ENCODE results near the gene RSPO3. TPM values are rescaled to one million over a fixed set of nuclear protein-coding genes. Genes with fewer than 3 reads are reported as not detected.

Gene RSPO3
- total RNA-seq, 3 donors from 2014 or later (not counting 1 experiment from before 2014, with no cell fraction given): not detected

DNA sequence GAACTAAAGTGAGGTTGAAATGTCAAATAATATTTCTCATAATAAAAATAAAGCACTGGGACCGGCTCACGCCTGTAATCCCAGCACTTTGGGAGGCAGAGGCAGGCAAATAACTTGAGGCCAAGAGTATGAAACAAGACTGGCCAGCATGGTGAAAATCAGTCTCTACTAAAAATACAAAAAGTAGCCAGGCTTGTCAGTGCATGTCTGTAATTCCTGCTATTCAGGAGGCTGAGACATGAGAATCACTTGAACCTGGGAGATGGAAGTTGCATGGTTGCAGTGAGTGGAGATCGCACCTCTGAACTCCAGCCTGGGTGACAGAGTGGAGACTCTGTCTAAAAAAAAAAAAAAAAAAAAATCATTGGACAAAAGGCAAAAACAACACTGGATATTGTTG is 38.4 kb upstream of the RSPO3 start:
- ATAC-seq (no peak), DNase-seq (no peak)
- no peaks in the 10 kb centered on the region for H3K27me3 ChIP-seq (ENCODE audit: control insufficient read depth, insufficient read depth, low read length)
- no peaks in the 10 kb centered on the region for H3K36me3 Mint-ChIP-seq
- no peak overlapping the region for H3K4me3 Mint-ChIP-seq
- no peak overlapping the region for H3K27ac ChIP-seq (ENCODE audit: low read length)
- TF ChIP-seq, protein P1, sequence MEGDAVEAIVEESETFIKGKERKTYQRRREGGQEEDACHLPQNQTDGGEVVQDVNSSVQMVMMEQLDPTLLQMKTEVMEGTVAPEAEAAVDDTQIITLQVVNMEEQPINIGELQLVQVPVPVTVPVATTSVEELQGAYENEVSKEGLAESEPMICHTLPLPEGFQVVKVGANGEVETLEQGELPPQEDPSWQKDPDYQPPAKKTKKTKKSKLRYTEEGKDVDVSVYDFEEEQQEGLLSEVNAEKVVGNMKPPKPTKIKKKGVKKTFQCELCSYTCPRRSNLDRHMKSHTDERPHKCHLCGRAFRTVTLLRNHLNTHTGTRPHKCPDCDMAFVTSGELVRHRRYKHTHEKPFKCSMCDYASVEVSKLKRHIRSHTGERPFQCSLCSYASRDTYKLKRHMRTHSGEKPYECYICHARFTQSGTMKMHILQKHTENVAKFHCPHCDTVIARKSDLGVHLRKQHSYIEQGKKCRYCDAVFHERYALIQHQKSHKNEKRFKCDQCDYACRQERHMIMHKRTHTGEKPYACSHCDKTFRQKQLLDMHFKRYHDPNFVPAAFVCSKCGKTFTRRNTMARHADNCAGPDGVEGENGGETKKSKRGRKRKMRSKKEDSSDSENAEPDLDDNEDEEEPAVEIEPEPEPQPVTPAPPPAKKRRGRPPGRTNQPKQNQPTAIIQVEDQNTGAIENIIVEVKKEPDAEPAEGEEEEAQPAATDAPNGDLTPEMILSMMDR (IDR thresholded peaks at IDR 0.05): no peak
- no peaks in the 10 kb centered on the region for H3K4me1 Mint-ChIP-seq
- H3K36me3 ChIP-seq (ENCODE audit: control insufficient read depth, insufficient read depth, low read length): no peaks in the 10 kb centered on the region
- no peak overlapping the region for H3K27ac Mint-ChIP-seq
- WGBS (ENCODE audit: insufficient coverage): 86% methylated on average over 3 of the region's 3 CpGs
- H3K27me3 Mint-ChIP-seq (ENCODE audit: low read depth in 2 of 2): no peaks in the 10 kb centered on the region
- H3K9me3 ChIP-seq (ENCODE audit: control insufficient read depth, insufficient read depth, low read length): no peaks in the 10 kb centered on the region
- H3K9me3 Mint-ChIP-seq: peaks cover 0 to 2% of the 10 kb centered on the region in 2 donors
- intact Hi-C loops (cut with micrococcal nuclease): no loop called here
- H3K4me1 ChIP-seq (ENCODE audit: control insufficient read depth, insufficient read depth, low read length): no peaks in the 10 kb centered on the region
- no peak overlapping the region for H3K4me3 ChIP-seq (ENCODE audit: low read length)

DNA sequence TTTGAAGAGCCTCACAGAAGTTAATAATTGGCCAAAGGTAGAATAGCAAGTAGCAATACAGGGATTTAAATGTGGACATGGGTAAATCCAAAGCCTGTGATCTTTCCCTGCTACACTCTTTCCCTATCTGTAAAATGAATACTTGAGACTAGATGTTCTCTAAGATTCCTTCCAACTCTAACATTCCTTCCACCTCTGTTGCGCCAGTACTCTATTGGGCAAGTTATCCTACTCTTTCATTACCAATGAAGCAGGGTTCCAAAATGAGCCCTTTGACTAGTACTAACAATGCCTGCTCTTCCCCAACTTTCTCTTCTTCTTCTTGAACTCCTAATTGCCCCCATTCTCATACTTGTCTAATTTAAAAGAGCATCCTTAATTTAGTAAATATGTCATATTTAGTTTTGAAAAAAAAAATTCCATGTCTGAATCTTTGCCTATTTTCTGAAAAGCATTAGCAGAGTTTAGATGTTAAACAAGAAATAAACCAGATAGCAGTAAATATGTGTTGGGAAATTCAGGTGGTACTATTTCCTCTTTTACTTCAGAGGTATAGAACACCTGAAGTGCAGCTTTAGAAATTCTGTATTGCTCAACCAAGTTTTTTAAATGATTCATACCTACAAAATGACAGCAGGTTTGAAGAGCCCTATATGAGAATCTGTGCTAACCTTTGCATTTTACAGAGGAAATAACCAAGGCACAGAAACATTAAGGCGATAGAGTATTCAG is 35.1 kb upstream of the RSPO3 start:
- H3K4me1 ChIP-seq (ENCODE audit: control insufficient read depth, insufficient read depth, low read length): no peaks in the 10 kb centered on the region
- TF ChIP-seq, protein P1 (IDR thresholded peaks at IDR 0.05): no peak
- intact Hi-C loops (cut with micrococcal nuclease): no loop called here
- no peaks in the 10 kb centered on the region for H3K27me3 Mint-ChIP-seq (ENCODE audit: low read depth in 2 of 2)
- H3K9me3 Mint-ChIP-seq: peaks cover 0 to 2% of the 10 kb centered on the region in 2 donors
- H3K36me3 Mint-ChIP-seq: no peaks in the 10 kb centered on the region
- H3K4me3 Mint-ChIP-seq: no peak overlapping the region
- ATAC-seq: no peak
- DNase-seq: no peak
- WGBS (ENCODE audit: insufficient coverage): 88% methylated on average over 2 of the region's 2 CpGs
- H3K27me3 ChIP-seq (ENCODE audit: control insufficient read depth, insufficient read depth, low read length): no peaks in the 10 kb centered on the region
- H3K4me1 Mint-ChIP-seq: no peaks in the 10 kb centered on the region
- H3K4me3 ChIP-seq (ENCODE audit: low read length): no peak overlapping the region
- H3K36me3 ChIP-seq (ENCODE audit: control insufficient read depth, insufficient read depth, low read length): no peaks in the 10 kb centered on the region
- H3K27ac ChIP-seq (ENCODE audit: low read length): no peak overlapping the region
- no peak overlapping the region for H3K27ac Mint-ChIP-seq
- H3K9me3 ChIP-seq (ENCODE audit: control insufficient read depth, insufficient read depth, low read length): no peaks in the 10 kb centered on the region

DNA sequence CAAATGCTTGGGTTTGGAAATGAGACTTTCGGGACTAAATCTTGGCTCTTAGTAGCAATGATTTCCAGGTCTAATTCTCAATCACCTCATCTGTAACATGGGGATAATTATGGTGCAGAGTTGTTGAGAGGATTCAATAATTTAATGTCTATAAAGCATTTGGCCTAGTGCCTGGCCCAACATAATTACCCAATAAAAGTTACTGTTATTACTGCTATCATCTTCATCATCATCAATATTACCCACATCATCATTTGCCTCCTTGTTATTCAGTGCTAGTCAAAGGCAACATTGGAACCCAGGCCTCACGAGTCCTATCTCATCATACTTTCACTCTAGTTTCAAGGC is 34.5 kb upstream of the RSPO3 start:
- Histone ChIP-seq H3K4me3 (ENCODE audit: low read length) (no peak overlapping the region), H3K4me1 (ENCODE audit: control insufficient read depth, insufficient read depth, low read length) (no peaks in the 10 kb centered on the region), H3K27ac (ENCODE audit: low read length) (no peak overlapping the region), H3K9me3 (ENCODE audit: control insufficient read depth, insufficient read depth, low read length) (no peaks in the 10 kb centered on the region), H3K27me3 (ENCODE audit: control insufficient read depth, insufficient read depth, low read length) (no peaks in the 10 kb centered on the region), H3K36me3 (ENCODE audit: control insufficient read depth, insufficient read depth, low read length) (no peaks in the 10 kb centered on the region)
- TF ChIP-seq, protein P1 (IDR thresholded peaks at IDR 0.05): no peak
- Mint-ChIP-seq H3K27ac (no peak overlapping the region), H3K36me3 (no peaks in the 10 kb centered on the region), H3K4me1 (no peaks in the 10 kb centered on the region), H3K27me3 (ENCODE audit: low read depth in 2 of 2) (no peaks in the 10 kb centered on the region), H3K4me3 (no peak overlapping the region), H3K9me3 (peaks cover 0 to 2% of the 10 kb centered on the region in 2 donors)
- intact Hi-C loops (cut with micrococcal nuclease): no loop called here
- ATAC-seq (no peak), DNase-seq (no peak)
- 75% methylated on average over 1 of the region's 2 CpGs for WGBS (ENCODE audit: insufficient coverage)

DNA sequence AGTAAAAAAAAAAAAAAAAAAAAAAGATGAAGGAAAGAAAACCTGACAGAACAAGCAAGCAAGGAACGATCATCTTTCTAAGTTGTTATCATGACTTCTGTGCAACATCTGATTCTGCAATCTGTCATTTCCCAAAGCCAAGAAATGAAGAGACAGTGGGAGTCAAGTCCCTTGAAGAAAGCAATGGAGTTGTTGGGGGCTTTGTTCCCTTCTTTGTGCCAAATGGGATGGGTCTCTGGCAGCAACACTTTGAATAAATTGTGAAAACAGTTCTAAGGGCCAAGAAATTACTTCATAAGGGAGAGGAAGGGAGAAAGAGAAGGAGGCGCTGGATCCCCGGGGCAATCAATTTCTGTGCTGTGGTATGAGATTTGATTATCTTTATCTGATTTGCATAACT is 33.3 kb upstream of the RSPO3 start:
- H3K27me3 ChIP-seq (ENCODE audit: control insufficient read depth, insufficient read depth, low read length): no peaks in the 10 kb centered on the region
- no peak overlapping the region for H3K27ac ChIP-seq (ENCODE audit: low read length)
- no peaks in the 10 kb centered on the region for H3K4me1 ChIP-seq (ENCODE audit: control insufficient read depth, insufficient read depth, low read length)
- H3K9me3 ChIP-seq (ENCODE audit: control insufficient read depth, insufficient read depth, low read length): no peaks in the 10 kb centered on the region
- no peaks in the 10 kb centered on the region for H3K4me1 Mint-ChIP-seq
- no peaks in the 10 kb centered on the region for H3K27me3 Mint-ChIP-seq (ENCODE audit: low read depth in 2 of 2)
- TF ChIP-seq, protein P1 (IDR thresholded peaks at IDR 0.05): no peak
- no peak overlapping the region for H3K27ac Mint-ChIP-seq
- H3K36me3 Mint-ChIP-seq: no peaks in the 10 kb centered on the region
- intact Hi-C loops (cut with micrococcal nuclease): no loop called here
- 95% methylated on average over 3 of the region's 3 CpGs for WGBS (ENCODE audit: insufficient coverage)
- DNase-seq (no peak), ATAC-seq (no peak)
- H3K36me3 ChIP-seq (ENCODE audit: control insufficient read depth, insufficient read depth, low read length): no peaks in the 10 kb centered on the region
- H3K4me3 ChIP-seq (ENCODE audit: low read length): no peak overlapping the region
- no peaks in the 10 kb centered on the region for H3K9me3 Mint-ChIP-seq
- no peak overlapping the region for H3K4me3 Mint-ChIP-seq

Measured in natural killer cell (primary cell).